Fibroblast of lung (primary cell): ENCODE measurements around the gene DYNC1LI2.
A peak's percentile ranks its signal among the peaks of the same experiment; 100 is the strongest.

Experiments used
- CTCF ChIP-seq, 2 donors: IDR thresholded peaks in 1 of 2; conservative IDR thresholded peaks in 1 of 2; 1 replicate in 1 of 2; 2 replicates in 1 of 2; pipeline ENCODE4 v1.5.1; 2011 to 2012; ENCODE audit warnings: low read length in 2 of 2, control low read depth in 1 of 2, inconsistent platforms in 1 of 2, low read depth in 1 of 2, mild to moderate bottlenecking in 1 of 2
- EZH2 ChIP-seq: IDR thresholded peaks from 2 replicates; pipeline ENCODE4 v1.5.1; 2012; ENCODE audit warnings: low read length, control low read depth, mild to moderate bottlenecking; ENCODE audit errors: missing control alignments

GRCh38 chr16:66728117-66728787, 23.2 kb downstream of the DYNC1LI2 start:
- TF ChIP-seq CTCF (conservative IDR thresholded peaks at IDR 0.05 in 1 of 2, IDR thresholded peaks at IDR 0.05 in 1 of 2; ENCODE audit: low read depth in 1 of 2, low read length in 2 of 2): peak; percentile 43 to 62
- no peak for TF ChIP-seq EZH2
